Measurements from ENCODE around the gene SBF2.

SBF2 gene

DNA sequence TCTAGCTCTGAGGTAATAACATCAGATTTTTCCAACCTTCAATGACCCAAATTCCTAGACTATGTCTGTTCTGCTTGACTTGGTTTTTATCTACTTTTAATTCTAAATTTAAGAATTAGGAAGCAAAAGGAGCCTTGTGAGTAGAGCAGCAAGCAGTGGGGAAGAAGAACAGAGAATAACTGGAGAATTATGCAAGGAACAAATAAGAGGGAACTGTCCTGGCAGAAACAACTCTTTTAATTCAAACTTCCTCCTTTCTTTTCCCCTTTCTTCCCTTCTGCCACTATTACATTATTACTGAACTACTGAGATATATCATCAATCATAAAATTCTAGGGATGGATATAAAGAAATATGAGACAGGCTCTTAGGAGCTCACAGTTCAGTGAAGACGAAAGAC lies 276.1 kb downstream of the SBF2 start:
- ChIA-PET CTCF (no interaction called here), POLR2A (no interaction called here)
- TF ChIP-seq, protein P1, sequence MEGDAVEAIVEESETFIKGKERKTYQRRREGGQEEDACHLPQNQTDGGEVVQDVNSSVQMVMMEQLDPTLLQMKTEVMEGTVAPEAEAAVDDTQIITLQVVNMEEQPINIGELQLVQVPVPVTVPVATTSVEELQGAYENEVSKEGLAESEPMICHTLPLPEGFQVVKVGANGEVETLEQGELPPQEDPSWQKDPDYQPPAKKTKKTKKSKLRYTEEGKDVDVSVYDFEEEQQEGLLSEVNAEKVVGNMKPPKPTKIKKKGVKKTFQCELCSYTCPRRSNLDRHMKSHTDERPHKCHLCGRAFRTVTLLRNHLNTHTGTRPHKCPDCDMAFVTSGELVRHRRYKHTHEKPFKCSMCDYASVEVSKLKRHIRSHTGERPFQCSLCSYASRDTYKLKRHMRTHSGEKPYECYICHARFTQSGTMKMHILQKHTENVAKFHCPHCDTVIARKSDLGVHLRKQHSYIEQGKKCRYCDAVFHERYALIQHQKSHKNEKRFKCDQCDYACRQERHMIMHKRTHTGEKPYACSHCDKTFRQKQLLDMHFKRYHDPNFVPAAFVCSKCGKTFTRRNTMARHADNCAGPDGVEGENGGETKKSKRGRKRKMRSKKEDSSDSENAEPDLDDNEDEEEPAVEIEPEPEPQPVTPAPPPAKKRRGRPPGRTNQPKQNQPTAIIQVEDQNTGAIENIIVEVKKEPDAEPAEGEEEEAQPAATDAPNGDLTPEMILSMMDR (IDR thresholded peaks at IDR 0.05; ENCODE audit: control extremely low read depth, extremely low read depth, low read depth, missing control alignments), result no peak
- DNase-seq (ENCODE audit: extremely low spot score), result no peak

DNA sequence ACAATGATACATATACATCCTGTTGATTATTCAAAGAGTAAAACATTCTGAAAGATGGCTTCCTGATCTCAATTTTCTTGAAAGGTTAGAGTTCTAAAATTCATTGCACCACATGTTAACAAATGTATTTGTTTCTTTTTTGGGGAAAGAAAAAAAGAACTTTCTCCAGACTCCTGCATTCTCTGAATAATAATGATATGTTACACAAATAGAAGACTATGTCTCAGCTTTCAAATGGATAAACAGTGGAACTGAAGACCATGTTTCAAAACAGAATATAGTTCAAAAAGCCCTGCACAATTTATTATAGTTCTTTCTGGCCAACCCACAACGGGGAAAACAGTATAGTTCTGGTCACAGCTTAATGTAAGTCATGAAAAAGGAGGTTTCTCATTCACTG lies 277.0 kb downstream of the SBF2 start:
- DNase-seq (ENCODE audit: extremely low spot score), result no peak
- ChIA-PET CTCF (no interaction called here), POLR2A (no interaction called here)
- TF ChIP-seq, protein P1 (IDR thresholded peaks at IDR 0.05; ENCODE audit: control extremely low read depth, extremely low read depth, low read depth, missing control alignments), result no peak

DNA sequence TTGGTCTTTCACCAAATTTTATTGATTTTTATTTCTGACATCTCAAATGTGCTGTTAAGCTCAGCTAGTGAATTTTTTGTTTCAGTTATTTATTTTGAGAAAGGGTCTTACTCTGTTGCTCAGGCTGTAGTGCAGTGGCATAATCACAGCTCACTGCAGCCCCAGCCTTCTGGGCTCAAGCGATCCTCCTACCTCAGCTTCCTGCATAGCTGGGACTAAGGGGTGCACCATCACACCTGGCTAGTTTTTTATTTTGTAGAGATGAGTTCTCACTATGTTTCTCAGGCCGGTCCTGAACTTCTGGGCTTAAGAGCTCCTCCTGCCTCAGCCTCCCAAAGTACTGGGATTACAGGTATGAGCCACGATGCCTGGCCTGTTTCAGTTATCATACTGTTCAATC lies 282.0 kb downstream of the SBF2 start:
- POLR2A ChIA-PET, result no interaction called here
- TF ChIP-seq, protein P1 (IDR thresholded peaks at IDR 0.05; ENCODE audit: control extremely low read depth, extremely low read depth, low read depth, missing control alignments), result no peak
- DNase-seq (ENCODE audit: extremely low spot score), result no peak
- CTCF ChIA-PET, result interaction anchor here (0.6 kb wide), 1 partner anchor 18 kb away, joined by 3 read pairs; no protein-coding TSS in a partner anchor

- ChIA-PET CTCF (interaction anchor here (0.7 to 1.5 kb wide), 5 partner anchors 8 to 241 kb away, joined by 3 to 4 read pairs (median 3); no protein-coding TSS in a partner anchor), POLR2A (no interaction called here)
- TF ChIP-seq, protein P1 (IDR thresholded peaks at IDR 0.05; ENCODE audit: control extremely low read depth, extremely low read depth, low read depth, missing control alignments), result no peak
- DNase-seq (ENCODE audit: extremely low spot score), result no peak
These were observed 288.0 kb downstream of the SBF2 start for GRCh38 chr11:10005955-10006525.

GRCh38 chr11:10004526-10005113 lies 289.4 kb downstream of the SBF2 start:
- ChIA-PET POLR2A (no interaction called here), CTCF (interaction anchor here (1.2 kb wide), 1 partner anchor 319 kb away, joined by 3 read pairs; no protein-coding TSS in a partner anchor)
- no peak for DNase-seq (ENCODE audit: extremely low spot score)

DNA sequence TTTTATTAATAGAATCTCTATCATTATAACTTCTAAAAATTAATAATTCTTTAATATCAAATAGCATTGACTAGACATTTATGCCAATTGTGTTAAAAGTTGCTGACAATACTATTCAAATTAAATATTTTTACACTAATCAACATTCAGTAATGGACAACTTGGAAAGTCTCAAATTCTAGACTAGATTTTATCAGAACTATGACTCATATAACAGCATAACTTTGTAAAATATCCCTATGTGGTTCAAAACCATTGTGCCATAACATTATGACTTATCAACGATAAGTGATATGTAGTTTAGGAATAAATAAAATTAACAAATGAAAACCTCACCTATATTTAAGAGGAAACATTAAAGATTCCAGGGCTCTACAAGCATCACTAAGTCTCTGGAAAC lies 291.8 kb downstream of the SBF2 start:
- POLR2A ChIA-PET, result no interaction called here
- CTCF ChIA-PET, result no interaction called here
- TF ChIP-seq, protein P1 (IDR thresholded peaks at IDR 0.05; ENCODE audit: control extremely low read depth, extremely low read depth, low read depth, missing control alignments), result no peak
- DNase-seq (ENCODE audit: extremely low spot score), result no peak

More at GRCh38 chr11:10004526-10005113, 289.4 kb downstream of the SBF2 start:
- TF ChIP-seq, protein P1 (IDR thresholded peaks at IDR 0.05; ENCODE audit: control extremely low read depth, extremely low read depth, low read depth, missing control alignments), result no peak

All from GM10248 (cell line).